ENCODE measurements around the gene FRYL. TPM values are rescaled to one million over a fixed set of nuclear protein-coding genes. Genes with fewer than 3 reads are reported as not detected.

Gene FRYL
- total and polyA plus RNA-seq, 2 of the 8 experiments (the other 6 are each of a cell fraction or from before 2014, with no cell fraction given) = 8.0 to 36.5 TPM

- TF ChIP-seq RXRA (IDR thresholded peaks at IDR 0.05; ENCODE audit: insufficient read depth, low read depth, low read length) = no peak
Observed at GRCh38 chr4:48781968-48782367, 1.9 kb upstream of the FRYL start (continued).

Data from H1 (cell line).